ENCODE results near the gene EHF.

EHF gene

DNA sequence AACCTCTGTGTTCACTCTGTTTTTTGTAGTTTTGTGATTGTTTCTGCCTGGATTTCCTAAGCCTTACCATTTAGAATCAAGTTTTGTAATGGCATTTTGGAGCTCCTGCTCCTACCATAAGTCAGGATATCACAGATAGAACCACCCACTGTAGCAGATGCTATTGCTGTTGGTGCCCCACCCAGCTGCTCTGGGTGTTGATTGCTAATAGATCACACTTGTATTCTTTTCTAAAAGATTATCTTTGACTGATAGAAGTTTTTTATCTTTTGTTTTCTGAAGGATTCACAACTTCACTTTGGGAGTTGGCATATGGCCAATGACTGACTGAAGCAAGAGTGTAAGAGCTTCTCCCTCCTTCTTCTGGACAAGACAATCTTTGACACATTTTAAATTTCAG, 76.0 kb downstream of the EHF start:
- H3K4me3 ChIP-seq (ENCODE audit: low read depth, low read length), result no peak overlapping the region
- no peak for DNase-seq (ENCODE audit: low read depth, low spot score)
- TF ChIP-seq, protein P1, sequence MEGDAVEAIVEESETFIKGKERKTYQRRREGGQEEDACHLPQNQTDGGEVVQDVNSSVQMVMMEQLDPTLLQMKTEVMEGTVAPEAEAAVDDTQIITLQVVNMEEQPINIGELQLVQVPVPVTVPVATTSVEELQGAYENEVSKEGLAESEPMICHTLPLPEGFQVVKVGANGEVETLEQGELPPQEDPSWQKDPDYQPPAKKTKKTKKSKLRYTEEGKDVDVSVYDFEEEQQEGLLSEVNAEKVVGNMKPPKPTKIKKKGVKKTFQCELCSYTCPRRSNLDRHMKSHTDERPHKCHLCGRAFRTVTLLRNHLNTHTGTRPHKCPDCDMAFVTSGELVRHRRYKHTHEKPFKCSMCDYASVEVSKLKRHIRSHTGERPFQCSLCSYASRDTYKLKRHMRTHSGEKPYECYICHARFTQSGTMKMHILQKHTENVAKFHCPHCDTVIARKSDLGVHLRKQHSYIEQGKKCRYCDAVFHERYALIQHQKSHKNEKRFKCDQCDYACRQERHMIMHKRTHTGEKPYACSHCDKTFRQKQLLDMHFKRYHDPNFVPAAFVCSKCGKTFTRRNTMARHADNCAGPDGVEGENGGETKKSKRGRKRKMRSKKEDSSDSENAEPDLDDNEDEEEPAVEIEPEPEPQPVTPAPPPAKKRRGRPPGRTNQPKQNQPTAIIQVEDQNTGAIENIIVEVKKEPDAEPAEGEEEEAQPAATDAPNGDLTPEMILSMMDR (IDR thresholded peaks at IDR 0.05; ENCODE audit: insufficient read depth, low read length, missing control alignments), result no peak
- CTCF ChIA-PET, result no interaction called here
- POLR2A ChIA-PET, result no interaction called here

DNA sequence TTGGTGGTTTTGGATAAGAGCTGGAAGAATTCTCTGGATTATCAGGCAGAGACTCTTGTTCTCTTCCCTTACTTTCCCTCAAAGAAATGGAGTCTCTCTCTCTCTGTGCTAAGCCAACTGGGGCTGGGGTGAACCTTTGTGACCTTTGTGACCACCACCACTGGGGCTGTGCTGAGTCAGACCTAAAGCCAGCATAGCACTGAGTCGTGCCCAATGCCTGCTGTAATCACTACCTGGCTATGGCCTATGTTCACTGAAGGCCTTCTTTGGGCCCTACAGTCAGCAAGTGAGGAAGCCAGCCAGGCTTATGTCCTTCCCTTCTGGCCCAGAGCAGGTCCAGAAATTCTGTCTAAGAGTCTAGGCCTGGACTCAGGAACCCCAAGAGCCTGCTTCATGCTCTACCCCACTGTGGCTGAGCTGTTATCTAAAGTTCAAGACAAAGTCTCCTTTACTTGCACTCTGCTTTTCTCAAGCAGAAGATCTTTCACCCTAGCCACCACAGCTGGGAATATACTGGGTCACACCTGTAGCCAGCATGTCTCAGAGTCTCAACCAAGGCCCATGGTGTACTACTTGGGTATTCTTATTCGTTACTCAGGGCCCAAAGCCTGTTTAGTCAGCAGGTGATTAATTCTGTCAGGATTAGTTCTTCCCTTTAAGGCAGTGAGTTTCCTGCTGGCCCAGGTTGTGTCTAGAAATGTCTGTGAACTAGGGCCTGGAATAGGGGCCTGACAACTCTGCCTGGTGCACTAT, 86.0 kb downstream of the EHF start:
- no peak for DNase-seq (ENCODE audit: low read depth, low spot score)
- POLR2A ChIA-PET, result no interaction called here
- TF ChIP-seq, protein P1 (IDR thresholded peaks at IDR 0.05; ENCODE audit: insufficient read depth, low read length, missing control alignments), result no peak
- H3K4me3 ChIP-seq (ENCODE audit: low read depth, low read length), result no peak overlapping the region
- CTCF ChIA-PET, result no interaction called here

DNA sequence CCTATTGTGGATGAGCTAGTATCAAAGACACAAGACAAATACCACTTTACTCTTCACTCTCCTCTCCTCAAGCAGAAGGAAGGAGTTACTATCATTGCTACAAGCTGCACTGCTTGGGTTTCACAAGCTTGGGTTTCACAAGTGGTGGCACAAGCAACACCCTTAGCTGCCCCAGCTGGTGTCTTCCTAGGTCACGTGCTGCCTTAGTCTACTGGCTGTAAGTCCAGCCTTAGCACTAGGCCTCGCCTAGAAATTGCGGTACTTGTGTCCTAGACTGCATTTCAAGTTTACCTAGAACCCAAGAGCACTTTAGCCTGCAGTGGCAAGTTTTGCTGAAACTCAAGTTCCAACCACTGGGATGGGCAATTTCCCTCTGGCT, 86.6 kb downstream of the EHF start:
- POLR2A ChIA-PET, result no interaction called here
- CTCF ChIA-PET, result no interaction called here
- no peak overlapping the region for H3K4me3 ChIP-seq (ENCODE audit: low read depth, low read length)
- TF ChIP-seq, protein P1 (IDR thresholded peaks at IDR 0.05; ENCODE audit: insufficient read depth, low read length, missing control alignments), result no peak
- no peak for DNase-seq (ENCODE audit: low read depth, low spot score)

Data from AG04449 (cell line).